Measurements from ENCODE around the gene FUT4. TPM values are rescaled to one million over a fixed set of nuclear protein-coding genes. Genes with fewer than 3 reads are reported as not detected.

Gene FUT4
- total and polyA plus RNA-seq, 12 donors = 0.51 to 3.4 (median 1.5) TPM

- peaks cover 0 to 45% (median 0%) of the 10 kb centered on the region in 9 donors for H3K36me3 ChIP-seq
- H3K9me3 ChIP-seq = no peaks in the 10 kb centered on the region
- intact Hi-C loops (cut with DNase I) = no loop called here
- 96 to 97% methylated on average over 6 of the region's 6 CpGs for WGBS, 2 donors
- no peak for TF ChIP-seq CTCF (IDR thresholded peaks at IDR 0.05)
- H3K4me1 ChIP-seq = peaks cover 0 to 7% (median 0%) of the 10 kb centered on the region in 9 donors
- H3K27me3 ChIP-seq = no peaks in the 10 kb centered on the region
- ATAC-seq = no peak
- no peak for DNase-seq
- no peak overlapping the region for H3K4me3 ChIP-seq
- no peak overlapping the region for H3K27ac ChIP-seq
Measured at GRCh38 chr11:94595076-94595475, 51.4 kb downstream of the FUT4 start.

GRCh38 chr11:94597896-94598295 lies 54.2 kb downstream of the FUT4 start:
- intact Hi-C loops (cut with DNase I) = no loop called here
- TF ChIP-seq CTCF (IDR thresholded peaks at IDR 0.05) = peak in 1 of 9 donors; percentile 17
- no peak overlapping the region for H3K27ac ChIP-seq
- H3K9me3 ChIP-seq = no peaks in the 10 kb centered on the region
- peaks cover 0 to 9% (median 0%) of the 10 kb centered on the region in 9 donors for H3K4me1 ChIP-seq
- no peak overlapping the region for H3K4me3 ChIP-seq
- no peak for DNase-seq
- no peak for ATAC-seq
- peaks cover 0 to 26% (median 0%) of the 10 kb centered on the region in 9 donors for H3K36me3 ChIP-seq
- H3K27me3 ChIP-seq = no peaks in the 10 kb centered on the region
- WGBS, 2 donors = 77 to 78% methylated on average over 2 of the region's 2 CpGs

Other genes starting within 250 kb of the FUT4 start
- not detected for gene IZUMO1R, start 239.3 kb upstream of the FUT4 start, total RNA-seq
- not detected for gene IZUMO1R, start 239.3 kb upstream of the FUT4 start, polyA plus RNA-seq
- gene GPR83, start 142.5 kb upstream of the FUT4 start, total RNA-seq = under 1 TPM in 7 of 10 donors, not detected in 3; 0.07 to 0.32 (median 0.13) TPM
- under 1 TPM; 0.03 to 0.15 TPM for gene GPR83, start 142.5 kb upstream of the FUT4 start, polyA plus RNA-seq
- gene MRE11, start 50.1 kb upstream of the FUT4 start, total RNA-seq = 10 to 100 TPM in 1 of 10 donors, 1 to 10 TPM in 9; 6.4 to 11.2 (median 8.2) TPM
- gene MRE11, start 50.1 kb upstream of the FUT4 start, polyA plus RNA-seq = 1 to 10 TPM; 3.3 to 3.9 TPM
- gene ANKRD49, start 49.9 kb upstream of the FUT4 start, total RNA-seq = 1 to 10 TPM; 1.9 to 8.0 (median 4.7) TPM
- gene ANKRD49, start 49.9 kb upstream of the FUT4 start, polyA plus RNA-seq = 10 to 100 TPM in 1 of 2 donors, 1 to 10 TPM in 1; 7.8 to 12.8 TPM
- gene C11orf97, start 31.5 kb upstream of the FUT4 start, total RNA-seq = not detected
- not detected for gene C11orf97, start 31.5 kb upstream of the FUT4 start, polyA plus RNA-seq
- gene PIWIL4, start 23.4 kb downstream of the FUT4 start, total RNA-seq = 1 to 10 TPM in 8 of 10 donors, under 1 TPM in 2; 0.37 to 1.9 (median 1.3) TPM
- gene PIWIL4, start 23.4 kb downstream of the FUT4 start, polyA plus RNA-seq = 1 to 10 TPM in 1 of 2 donors, under 1 TPM in 1; 0.70 to 2.6 TPM
- 100 to 1,000 TPM in 2 of 10 donors, 10 to 100 TPM in 8; 30.5 to 115 (median 77.1) TPM for gene AMOTL1, start 224.4 kb downstream of the FUT4 start, total RNA-seq
- gene AMOTL1, start 224.4 kb downstream of the FUT4 start, polyA plus RNA-seq = 1 to 10 TPM; 3.1 to 8.3 TPM

Data from heart right ventricle (tissue), 16 donors.